T-helper 1 cell treated with Interleukin-12 subunit alpha and Interleukin-12 subunit beta and Interleukin-4 antibody, amounts not matched to agents 30 μg/mL and 1 μg/mL, for 36 hours (primary cell): ENCODE measurements around the gene MYH15.

Source experiments
- H3K27ac Mint-ChIP-seq: one replicate; pipeline ENCODE4 v1.8.0; 2021; ENCODE audit warnings: mild to moderate bottlenecking, mixed read lengths
- H3K27me3 Mint-ChIP-seq: one replicate; pipeline ENCODE4 v1.8.0; 2021; ENCODE audit warnings: low read depth, mixed read lengths
- H3K36me3 Mint-ChIP-seq: one replicate; pipeline ENCODE4 v1.8.0; 2021; ENCODE audit warnings: low read depth, mixed read lengths
- H3K4me1 Mint-ChIP-seq: one replicate; pipeline ENCODE4 v1.8.0; 2021; ENCODE audit warnings: low read depth, mixed read lengths
- H3K4me3 Mint-ChIP-seq: one replicate; pipeline ENCODE4 v1.8.0; 2021; ENCODE audit warnings: mild to moderate bottlenecking, moderate library complexity, mixed read lengths
- H3K9me3 Mint-ChIP-seq: one replicate; pipeline ENCODE4 v1.8.0; 2021; ENCODE audit warnings: mixed read lengths

The MYH15 gene

DNA sequence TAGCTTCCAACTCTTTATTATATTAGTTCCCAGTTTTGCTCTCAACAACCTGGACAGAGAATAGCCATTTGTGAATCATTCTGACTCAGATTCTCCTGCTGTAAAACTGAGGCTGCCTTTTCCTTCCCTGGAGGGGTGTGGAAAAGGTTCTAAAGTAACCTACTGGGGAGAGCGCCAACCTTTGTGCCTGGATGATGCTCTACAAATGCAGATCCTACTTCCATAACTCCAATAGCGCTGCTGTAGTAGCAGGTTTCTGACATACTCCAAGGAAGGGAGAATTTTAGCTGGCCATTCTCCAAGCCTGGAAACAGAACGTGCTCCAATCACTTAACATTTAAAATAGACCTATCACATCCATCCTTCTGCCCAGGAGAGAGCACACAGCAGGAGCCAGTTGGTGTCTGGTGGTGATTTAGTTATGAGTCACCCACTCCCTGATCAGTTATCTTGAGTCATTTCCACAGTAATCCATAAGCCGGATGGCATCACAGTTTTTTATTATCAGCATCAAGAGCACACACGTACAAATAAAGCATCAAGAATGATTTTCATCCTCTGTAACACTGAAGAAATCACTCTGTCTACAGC lies 38.3 kb downstream of the MYH15 start:
- Mint-ChIP-seq H3K36me3 (no peaks in the 10 kb centered on the region), H3K4me3 (no peak overlapping the region), H3K9me3 (no peaks in the 10 kb centered on the region), H3K27ac (no peak overlapping the region), H3K4me1 (no peaks in the 10 kb centered on the region), H3K27me3 (peaks cover 12% of the 10 kb centered on the region)

DNA sequence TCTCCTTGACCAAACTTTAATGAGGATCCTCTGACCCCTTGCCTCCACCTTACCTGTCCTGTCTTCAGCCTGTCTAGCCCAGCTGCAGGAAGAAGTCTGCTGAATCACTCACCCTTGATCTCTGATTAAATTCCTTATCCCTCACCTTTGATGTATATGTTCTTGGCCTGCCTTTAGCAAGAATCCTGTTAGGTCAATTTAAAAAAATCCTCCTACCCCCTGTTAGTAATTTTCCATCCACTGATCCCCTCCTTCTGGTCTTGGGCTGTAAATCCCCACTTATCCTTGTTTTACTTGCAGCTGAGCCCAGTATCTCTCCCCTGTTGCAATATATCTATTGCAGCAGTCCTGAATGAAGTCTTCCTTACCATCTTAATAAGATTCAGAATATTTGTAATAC lies 39.0 kb downstream of the MYH15 start:
- Mint-ChIP-seq H3K27ac (no peak overlapping the region), H3K4me1 (no peaks in the 10 kb centered on the region), H3K4me3 (no peak overlapping the region), H3K36me3 (no peaks in the 10 kb centered on the region), H3K27me3 (peaks cover 12% of the 10 kb centered on the region), H3K9me3 (no peaks in the 10 kb centered on the region)

DNA sequence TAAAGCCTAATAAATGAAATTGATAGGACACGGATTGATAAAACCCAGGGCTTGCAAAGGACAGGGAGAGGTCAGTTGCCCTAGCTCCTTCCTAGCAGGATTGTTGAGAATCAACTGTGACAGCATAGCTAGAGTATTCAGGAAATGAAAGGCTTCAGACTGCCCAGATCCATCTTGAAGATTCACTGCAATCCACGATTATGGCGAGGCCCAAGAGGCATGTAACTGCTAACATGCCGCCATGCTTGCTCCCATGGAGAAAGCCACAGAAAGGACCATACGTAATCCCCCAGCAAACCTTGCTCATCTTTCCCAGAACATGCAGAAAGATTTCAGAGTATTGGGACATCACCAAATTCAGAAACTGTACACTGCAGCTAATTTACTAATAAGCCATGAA lies 41.3 kb downstream of the MYH15 start:
- Mint-ChIP-seq H3K27me3 (peaks cover 12% of the 10 kb centered on the region), H3K9me3 (no peaks in the 10 kb centered on the region), H3K4me3 (no peak overlapping the region), H3K4me1 (no peaks in the 10 kb centered on the region), H3K27ac (no peak overlapping the region), H3K36me3 (no peaks in the 10 kb centered on the region)

DNA sequence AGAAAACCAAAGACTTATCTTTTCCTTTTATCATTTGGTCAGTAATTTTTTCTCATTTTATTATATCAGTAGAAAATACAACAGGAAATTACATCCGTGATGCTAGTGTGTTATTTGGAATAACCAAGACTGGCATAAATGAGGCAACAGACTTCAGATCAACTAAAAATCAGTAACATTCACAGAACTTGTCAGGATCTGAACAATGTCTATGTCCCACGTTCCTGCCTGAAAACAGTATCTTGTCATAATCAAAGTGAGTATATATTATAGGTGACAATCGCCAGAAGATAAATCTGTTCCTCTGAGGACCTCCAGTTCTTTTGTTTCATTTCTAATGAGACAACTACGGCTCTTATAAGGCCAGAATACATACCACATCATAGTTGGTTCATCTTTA lies 41.8 kb downstream of the MYH15 start:
- Mint-ChIP-seq H3K27ac (no peak overlapping the region), H3K36me3 (no peaks in the 10 kb centered on the region), H3K9me3 (no peaks in the 10 kb centered on the region), H3K27me3 (peaks cover 8% of the 10 kb centered on the region), H3K4me1 (no peaks in the 10 kb centered on the region), H3K4me3 (no peak overlapping the region)

DNA sequence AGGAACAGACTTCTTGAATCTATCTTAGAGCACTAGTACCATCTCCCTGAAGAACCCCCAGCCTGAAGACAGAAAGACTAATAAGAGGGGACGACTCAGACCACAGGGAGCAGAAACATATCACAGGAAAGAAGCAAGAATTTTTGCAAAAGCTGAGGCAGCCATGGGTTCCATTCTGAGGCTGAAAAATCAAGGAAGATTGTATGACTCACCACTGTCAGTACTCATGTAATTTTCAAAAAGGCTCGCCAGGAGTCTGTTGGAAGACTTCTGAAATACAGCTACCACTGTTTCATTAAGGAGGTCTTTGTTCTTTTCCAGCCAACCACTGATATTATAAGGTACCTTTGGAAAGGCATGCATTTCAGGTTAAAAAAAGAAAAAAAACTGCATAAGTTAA lies 47.5 kb downstream of the MYH15 start:
- no peaks in the 10 kb centered on the region for H3K9me3 Mint-ChIP-seq
- no peaks in the 10 kb centered on the region for H3K4me1 Mint-ChIP-seq
- no peak overlapping the region for H3K27ac Mint-ChIP-seq
- H3K4me3 Mint-ChIP-seq = no peak overlapping the region
- H3K36me3 Mint-ChIP-seq = no peaks in the 10 kb centered on the region
- peaks cover 7% of the 10 kb centered on the region for H3K27me3 Mint-ChIP-seq

DNA sequence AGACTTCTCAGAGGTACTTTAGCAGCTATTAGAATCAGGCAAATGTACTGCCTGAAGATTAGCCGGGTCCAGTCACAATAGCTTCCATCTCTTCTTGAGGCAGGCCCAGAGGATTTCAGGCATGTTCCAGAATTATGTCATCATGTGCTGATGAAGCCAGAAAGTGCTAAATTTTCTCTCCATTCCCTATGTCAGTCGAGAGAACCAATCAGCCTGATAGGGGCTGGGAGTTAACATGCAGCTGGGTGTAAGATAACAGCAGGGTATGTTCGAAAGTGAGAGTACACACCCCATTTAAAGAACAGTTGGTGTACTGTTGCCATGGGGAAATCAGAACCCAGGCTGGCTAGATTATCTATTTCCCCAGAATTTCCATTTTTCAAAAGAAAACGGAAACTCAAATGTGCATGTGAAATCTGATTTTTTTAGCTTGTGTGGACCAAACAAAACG lies 48.7 kb downstream of the MYH15 start:
- Mint-ChIP-seq H3K4me1 (no peaks in the 10 kb centered on the region), H3K27me3 (peaks cover 7% of the 10 kb centered on the region), H3K9me3 (no peaks in the 10 kb centered on the region), H3K36me3 (no peaks in the 10 kb centered on the region), H3K4me3 (no peak overlapping the region), H3K27ac (no peak overlapping the region)

DNA sequence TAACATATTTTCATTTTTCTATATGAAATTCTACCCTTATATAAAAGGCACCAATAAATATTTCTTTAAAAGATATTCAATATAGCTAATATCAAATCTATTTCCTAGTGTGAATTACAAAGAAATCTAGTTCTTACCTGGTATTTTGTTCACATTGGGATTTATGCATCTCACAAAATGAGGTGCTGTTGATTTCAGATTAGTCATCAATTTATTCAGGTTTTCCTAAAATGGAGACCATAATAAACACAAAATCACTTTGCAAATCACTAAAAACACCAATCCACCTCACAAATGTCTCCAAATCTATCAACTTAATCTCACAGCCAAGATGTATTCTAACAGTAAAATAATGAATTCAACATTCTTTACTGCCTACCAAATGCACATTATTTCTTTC lies 51.2 kb downstream of the MYH15 start:
- H3K27me3 Mint-ChIP-seq = peaks cover 7% of the 10 kb centered on the region
- peaks cover 4% of the 10 kb centered on the region for H3K9me3 Mint-ChIP-seq
- peaks cover 3% of the 10 kb centered on the region for H3K36me3 Mint-ChIP-seq
- no peaks in the 10 kb centered on the region for H3K4me1 Mint-ChIP-seq
- no peak overlapping the region for H3K4me3 Mint-ChIP-seq
- H3K27ac Mint-ChIP-seq = no peak overlapping the region

DNA sequence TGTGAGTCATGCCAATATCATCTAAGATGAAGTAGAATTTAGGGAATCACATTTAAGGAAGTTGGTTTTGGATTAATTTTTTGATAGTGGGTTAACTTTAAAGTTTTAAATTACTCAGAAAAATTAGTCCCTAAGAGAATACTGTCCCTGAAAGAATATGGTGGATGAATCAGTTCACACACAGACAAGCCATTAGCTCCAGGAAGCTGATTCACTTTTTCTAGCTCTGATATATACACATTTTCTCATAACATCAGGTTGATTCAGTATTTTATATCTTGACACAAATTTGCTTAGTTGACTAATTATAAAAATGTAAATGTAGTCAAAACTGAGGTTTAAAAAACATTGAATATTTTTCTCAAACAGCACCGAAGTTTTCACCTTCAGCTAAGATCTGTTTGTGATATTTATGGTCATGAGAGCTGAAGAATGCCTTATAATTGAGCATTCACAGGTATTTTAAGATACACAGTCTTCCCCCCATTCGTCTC lies 55.1 kb downstream of the MYH15 start:
- H3K27ac Mint-ChIP-seq = no peak overlapping the region
- no peaks in the 10 kb centered on the region for H3K4me1 Mint-ChIP-seq
- H3K36me3 Mint-ChIP-seq = peaks cover 3% of the 10 kb centered on the region
- H3K27me3 Mint-ChIP-seq = peaks cover 10% of the 10 kb centered on the region
- H3K9me3 Mint-ChIP-seq = peaks cover 7% of the 10 kb centered on the region
- H3K4me3 Mint-ChIP-seq = no peak overlapping the region

DNA sequence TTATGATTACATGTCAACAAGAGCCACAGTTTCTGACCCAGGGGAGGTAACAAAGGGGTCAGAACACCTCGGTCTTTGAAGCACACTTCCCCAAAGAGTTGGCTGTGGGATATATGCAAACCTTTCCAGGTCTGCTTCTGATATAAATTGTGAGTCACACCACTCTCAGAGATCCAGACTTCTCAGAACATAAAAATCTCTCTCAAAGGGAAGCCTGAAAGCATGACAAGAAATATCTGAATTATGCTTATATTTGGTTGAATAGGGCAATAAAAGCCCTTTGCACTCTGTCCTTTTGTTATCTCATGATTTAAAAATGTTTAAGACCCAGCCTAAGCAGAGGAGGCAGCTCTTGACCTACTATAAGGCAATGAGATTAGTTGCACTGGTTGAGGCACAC lies 56.8 kb downstream of the MYH15 start:
- Mint-ChIP-seq H3K4me3 (no peak overlapping the region), H3K4me1 (no peaks in the 10 kb centered on the region), H3K27me3 (peaks cover 12% of the 10 kb centered on the region), H3K9me3 (peaks cover 7% of the 10 kb centered on the region), H3K36me3 (peaks cover 3% of the 10 kb centered on the region), H3K27ac (no peak overlapping the region)

DNA sequence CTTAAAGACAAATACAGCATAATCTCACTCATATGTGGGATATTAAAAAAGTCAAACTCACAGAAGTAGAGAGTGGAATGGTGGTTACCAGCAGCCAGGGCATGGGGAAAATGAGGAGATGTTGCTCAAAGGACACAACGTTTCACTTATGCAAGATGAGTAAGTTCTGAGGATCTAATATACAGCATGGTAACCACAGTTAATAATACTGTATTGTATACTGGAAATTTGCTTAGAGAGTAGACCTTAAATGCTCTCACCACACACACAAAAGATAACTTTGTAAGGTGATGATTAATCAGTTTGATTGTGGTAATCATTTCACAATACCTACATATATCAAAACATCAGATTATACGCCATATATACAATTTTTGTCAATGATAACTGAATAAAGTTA lies 60.0 kb downstream of the MYH15 start:
- Mint-ChIP-seq H3K4me1 (no peaks in the 10 kb centered on the region), H3K36me3 (peaks cover 7% of the 10 kb centered on the region), H3K4me3 (no peak overlapping the region), H3K27ac (no peak overlapping the region), H3K27me3 (peaks cover 10% of the 10 kb centered on the region), H3K9me3 (peaks cover 24% of the 10 kb centered on the region)

DNA sequence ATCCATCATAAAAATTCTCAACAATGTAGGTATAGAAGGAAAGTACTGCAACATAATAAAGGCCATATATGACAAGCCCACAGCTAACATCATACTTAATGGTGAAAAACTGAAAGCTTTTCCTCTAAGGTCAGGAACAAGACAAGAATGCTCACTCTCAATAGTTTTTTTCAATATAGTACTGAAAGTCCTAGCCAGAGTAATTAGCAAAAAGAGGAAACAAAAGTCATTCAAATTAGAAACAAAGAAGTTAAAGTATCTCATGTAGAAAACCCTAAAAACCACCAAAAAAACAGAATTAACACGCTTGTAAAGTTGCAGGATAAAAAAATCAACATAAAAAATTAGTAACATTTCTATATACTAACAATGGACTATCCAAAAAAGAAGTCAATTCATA lies 61.8 kb downstream of the MYH15 start:
- Mint-ChIP-seq H3K4me1 (no peaks in the 10 kb centered on the region), H3K27ac (no peak overlapping the region), H3K4me3 (no peak overlapping the region), H3K9me3 (peaks cover 20% of the 10 kb centered on the region), H3K27me3 (peaks cover 10% of the 10 kb centered on the region), H3K36me3 (peaks cover 4% of the 10 kb centered on the region)

DNA sequence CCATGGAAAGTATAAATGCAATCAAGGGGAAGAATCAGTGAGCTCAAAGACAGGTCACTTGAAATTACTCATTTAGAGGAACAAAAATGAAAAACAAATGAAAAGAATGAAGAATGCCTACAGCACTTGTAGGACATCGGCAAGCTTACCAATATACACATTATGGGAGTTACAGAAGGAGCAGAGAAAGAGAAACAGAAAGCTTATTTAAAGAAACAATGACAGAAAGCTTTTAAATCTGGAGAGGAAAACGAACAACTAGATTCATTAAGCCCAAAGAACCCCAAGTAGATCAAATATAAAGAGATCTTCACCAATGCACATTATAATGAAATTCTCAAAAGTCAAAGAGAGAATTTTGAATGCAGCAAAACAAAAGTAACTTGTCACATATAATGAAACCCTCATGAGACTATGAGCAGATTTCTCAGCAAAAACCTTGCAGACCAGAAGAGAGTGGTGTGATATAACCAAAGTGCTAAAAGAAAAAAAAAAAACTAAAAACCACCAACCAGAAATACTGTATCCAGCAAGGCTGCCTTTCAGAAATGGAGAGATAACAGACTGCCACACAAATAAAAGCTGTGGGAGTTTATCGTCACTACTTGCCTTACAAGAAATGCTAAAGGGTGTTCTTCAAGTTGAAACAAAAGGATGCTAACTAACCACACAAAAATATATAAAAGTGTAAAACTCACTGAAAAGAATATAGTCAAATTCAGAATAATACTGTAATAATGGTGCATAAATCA lies 63.1 kb downstream of the MYH15 start:
- H3K36me3 Mint-ChIP-seq = peaks cover 4% of the 10 kb centered on the region
- no peaks in the 10 kb centered on the region for H3K4me1 Mint-ChIP-seq
- H3K27me3 Mint-ChIP-seq = peaks cover 10% of the 10 kb centered on the region
- H3K4me3 Mint-ChIP-seq = no peak overlapping the region
- H3K27ac Mint-ChIP-seq = no peak overlapping the region
- peaks cover 20% of the 10 kb centered on the region for H3K9me3 Mint-ChIP-seq

DNA sequence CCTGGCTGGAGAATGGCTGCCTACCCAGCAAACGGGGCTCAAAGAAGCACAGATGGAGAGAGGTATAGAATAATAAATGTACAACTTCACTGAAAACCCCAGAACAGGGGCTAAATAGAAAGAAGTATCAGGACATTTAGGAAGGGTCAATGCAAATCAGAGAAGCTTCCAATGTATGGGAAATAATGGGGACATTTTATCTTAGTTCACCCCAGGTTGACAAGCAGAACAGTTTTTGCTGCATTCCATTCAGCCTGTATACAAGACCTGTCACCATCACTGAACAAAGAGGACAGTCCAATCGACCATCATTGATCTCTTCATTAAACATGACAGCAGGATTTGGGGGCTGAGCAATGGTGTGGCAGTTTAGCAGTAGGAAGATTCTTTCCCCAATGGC lies 68.1 kb downstream of the MYH15 start:
- Mint-ChIP-seq H3K9me3 (peaks cover 15% of the 10 kb centered on the region), H3K36me3 (peaks cover 4% of the 10 kb centered on the region), H3K27me3 (no peaks in the 10 kb centered on the region), H3K4me1 (no peaks in the 10 kb centered on the region), H3K4me3 (no peak overlapping the region), H3K27ac (no peak overlapping the region)

DNA sequence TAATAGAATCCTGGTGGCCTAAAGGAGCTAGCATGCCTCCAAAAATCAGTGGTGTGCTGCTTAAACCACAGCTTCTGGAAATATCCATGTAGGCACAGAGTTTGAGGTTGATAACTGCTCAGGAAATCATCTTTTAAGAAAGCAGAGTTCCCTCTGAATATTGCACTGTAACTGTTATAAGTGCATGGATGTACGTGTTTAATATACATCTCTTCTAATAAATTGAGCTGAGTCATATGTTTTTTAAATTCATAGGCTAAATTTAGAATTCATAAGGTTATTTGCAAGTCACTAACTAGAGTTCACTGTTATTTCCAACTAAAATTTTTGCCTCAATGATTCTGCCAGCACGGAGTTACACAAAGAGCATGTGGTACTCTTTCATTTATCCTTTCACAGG lies 68.9 kb downstream of the MYH15 start:
- Mint-ChIP-seq H3K4me1 (no peaks in the 10 kb centered on the region), H3K27me3 (no peaks in the 10 kb centered on the region), H3K4me3 (no peak overlapping the region), H3K36me3 (no peaks in the 10 kb centered on the region), H3K27ac (no peak overlapping the region), H3K9me3 (peaks cover 8% of the 10 kb centered on the region)

DNA sequence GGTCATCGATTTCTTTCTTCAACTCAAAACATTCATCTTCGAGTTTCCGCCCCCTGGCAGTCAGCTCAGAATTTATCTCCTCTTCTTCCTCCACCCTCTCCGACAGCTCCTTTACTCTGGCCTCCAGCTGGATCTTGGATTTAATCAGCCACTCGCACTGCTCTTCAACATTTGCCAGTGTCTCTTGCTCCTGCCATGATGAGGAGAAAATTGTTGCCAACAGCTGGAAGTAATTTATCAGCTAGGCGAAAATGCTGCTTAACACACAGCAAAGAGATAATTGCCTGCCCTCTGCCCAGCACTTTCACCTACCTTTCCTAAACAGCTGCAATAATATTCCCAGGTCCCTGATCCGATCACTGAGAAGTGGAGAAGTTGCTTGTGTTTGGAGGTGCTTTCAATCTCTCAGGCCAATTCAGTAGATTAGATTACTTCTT lies 69.3 kb downstream of the MYH15 start:
- Mint-ChIP-seq H3K27ac (no peak overlapping the region), H3K9me3 (peaks cover 3% of the 10 kb centered on the region), H3K27me3 (no peaks in the 10 kb centered on the region), H3K4me1 (no peaks in the 10 kb centered on the region), H3K4me3 (no peak overlapping the region), H3K36me3 (no peaks in the 10 kb centered on the region)
